B cell (primary cell): ENCODE results near the gene GOLGA1. TPM values are rescaled to one million over a fixed set of nuclear protein-coding genes. Genes with fewer than 3 reads are reported as not detected.

Experiments used
- polyA plus RNA-seq: library from polyadenylated mRNA; depleted of rRNA; stranded (reverse); fragments of >200 nt; gene quantifications from 2 replicates; pipeline ENCODE4 v1.2.3, GENCODE V29; 2012
- small RNA-seq: library from RNA; depleted of rRNA; stranded (forward); fragments of <200 nt; gene quantifications from one replicate; pipeline ENCODE3, GENCODE V24; 2012; ENCODE audit warnings: low replicate concordance, low read depth; ENCODE audit not compliant: insufficient read length
- total RNA-seq, 2 donors: library from RNA; stranded (reverse); fragments of 120-200 nt in 1 of 2; gene quantifications; 1 replicate in 1 of 2; 2 replicates in 1 of 2; pipeline versions ENCODE4 v1.2.3 to v1.2.4, GENCODE V29; 2013 to 2022

GOLGA1 gene
- total and polyA plus RNA-seq, 2 donors (not counting 1 experiment from before 2014, with no cell fraction given) = 13.4 to 26.2 TPM

Small RNAs within 50 kb of the gene (small RNA-seq; reads per million reads assigned to genes)
- not detected for gene RNU4-82P

Other genes starting within 250 kb of the GOLGA1 start
- 0.66 and 0.67 TPM in 2 replicates for gene NR6A1, start 169.8 kb downstream of the GOLGA1 start, total RNA-seq
- gene NR6A1, start 169.8 kb downstream of the GOLGA1 start, polyA plus RNA-seq = 0.09 and 0.13 TPM in 2 replicates
- gene OLFML2A, start 163.9 kb downstream of the GOLGA1 start, total RNA-seq = 0.73 and 0.76 TPM in 2 replicates
- 0.88 and 1.2 TPM in 2 replicates for gene OLFML2A, start 163.9 kb downstream of the GOLGA1 start, polyA plus RNA-seq
- gene WDR38, start 87.6 kb downstream of the GOLGA1 start, total RNA-seq = not detected in 2 replicates
- gene WDR38, start 87.6 kb downstream of the GOLGA1 start, polyA plus RNA-seq = not detected in 2 replicates
- 1,533 and 1,609 TPM in 2 replicates for gene RPL35, start 79.1 kb downstream of the GOLGA1 start, total RNA-seq
- 3,483 and 3,858 TPM in 2 replicates for gene RPL35, start 79.1 kb downstream of the GOLGA1 start, polyA plus RNA-seq
- gene ARPC5L, start 79.0 kb downstream of the GOLGA1 start, total RNA-seq = 37.3 and 41.2 TPM in 2 replicates
- 66.3 and 155 TPM in 2 replicates for gene ARPC5L, start 79.0 kb downstream of the GOLGA1 start, polyA plus RNA-seq
- gene SCAI, start 202.4 kb upstream of the GOLGA1 start, total RNA-seq = 19.8 and 21.4 TPM in 2 replicates
- 3.8 and 4.8 TPM in 2 replicates for gene SCAI, start 202.4 kb upstream of the GOLGA1 start, polyA plus RNA-seq
- gene PPP6C, start 248.7 kb upstream of the GOLGA1 start, total RNA-seq = 36.1 and 38.6 TPM in 2 replicates
- 12.1 and 15.9 TPM in 2 replicates for gene PPP6C, start 248.7 kb upstream of the GOLGA1 start, polyA plus RNA-seq